Measurements from ENCODE around the gene GPR17.

The GPR17 gene

DNA sequence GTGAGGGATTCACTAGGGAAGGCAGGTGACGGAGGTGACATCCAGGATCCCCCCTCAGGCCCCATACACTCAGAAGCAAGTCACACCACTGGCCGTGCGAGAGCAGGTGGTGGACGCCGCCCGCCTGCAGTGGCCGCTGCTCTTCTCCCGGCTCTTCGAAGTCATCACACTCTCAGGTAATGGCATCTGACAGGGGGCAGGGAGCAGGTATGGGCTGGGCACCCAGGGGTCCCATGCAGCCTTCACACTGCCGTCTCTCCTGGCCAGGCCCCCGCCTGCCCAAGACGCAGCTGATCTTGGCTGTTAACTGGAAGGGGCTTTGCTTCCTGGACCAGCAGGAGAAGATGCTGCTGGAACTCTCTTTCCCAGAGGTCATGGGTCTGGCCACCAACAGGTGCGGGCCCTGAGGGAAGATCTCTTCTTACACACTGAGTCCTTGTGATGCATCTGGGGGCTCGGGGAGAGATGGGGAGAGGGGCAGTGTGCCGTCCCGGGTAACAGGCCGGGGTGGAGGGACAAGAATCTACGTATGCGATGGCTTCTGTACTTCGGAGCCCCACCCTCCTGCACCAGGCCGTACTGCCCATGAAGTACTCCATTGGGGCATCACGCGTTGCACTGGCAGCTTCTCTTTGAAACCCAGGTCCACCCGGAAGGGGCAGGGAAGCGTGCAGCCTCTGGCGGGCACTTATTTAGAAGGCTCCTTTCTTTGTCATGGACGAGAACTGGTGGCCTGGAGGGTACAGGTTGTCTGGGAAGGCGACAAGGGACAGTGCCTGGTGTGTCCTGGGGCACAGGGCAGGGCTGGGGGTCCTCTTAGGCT lies 18.8 kb upstream of the GPR17 start:
- Histone ChIP-seq H3K27ac (no peak overlapping the region), H3K36me3 (replicated peaks) (no peaks in the 10 kb centered on the region), H3K4me3 (ENCODE audit: low read depth, low read length) (no peak overlapping the region), H3K27me3 (replicated peaks) (no peaks in the 10 kb centered on the region)
- in situ Hi-C loops (cut with HindIII; ENCODE audit: low pct_ligation_motif_present, low sequenced_read_pairs) = no loop called here
- TF ChIP-seq, protein P1, sequence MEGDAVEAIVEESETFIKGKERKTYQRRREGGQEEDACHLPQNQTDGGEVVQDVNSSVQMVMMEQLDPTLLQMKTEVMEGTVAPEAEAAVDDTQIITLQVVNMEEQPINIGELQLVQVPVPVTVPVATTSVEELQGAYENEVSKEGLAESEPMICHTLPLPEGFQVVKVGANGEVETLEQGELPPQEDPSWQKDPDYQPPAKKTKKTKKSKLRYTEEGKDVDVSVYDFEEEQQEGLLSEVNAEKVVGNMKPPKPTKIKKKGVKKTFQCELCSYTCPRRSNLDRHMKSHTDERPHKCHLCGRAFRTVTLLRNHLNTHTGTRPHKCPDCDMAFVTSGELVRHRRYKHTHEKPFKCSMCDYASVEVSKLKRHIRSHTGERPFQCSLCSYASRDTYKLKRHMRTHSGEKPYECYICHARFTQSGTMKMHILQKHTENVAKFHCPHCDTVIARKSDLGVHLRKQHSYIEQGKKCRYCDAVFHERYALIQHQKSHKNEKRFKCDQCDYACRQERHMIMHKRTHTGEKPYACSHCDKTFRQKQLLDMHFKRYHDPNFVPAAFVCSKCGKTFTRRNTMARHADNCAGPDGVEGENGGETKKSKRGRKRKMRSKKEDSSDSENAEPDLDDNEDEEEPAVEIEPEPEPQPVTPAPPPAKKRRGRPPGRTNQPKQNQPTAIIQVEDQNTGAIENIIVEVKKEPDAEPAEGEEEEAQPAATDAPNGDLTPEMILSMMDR (IDR thresholded peaks at IDR 0.05; ENCODE audit: low read depth, low read length, missing control alignments) = no peak
- DNase-seq = no peak

DNA sequence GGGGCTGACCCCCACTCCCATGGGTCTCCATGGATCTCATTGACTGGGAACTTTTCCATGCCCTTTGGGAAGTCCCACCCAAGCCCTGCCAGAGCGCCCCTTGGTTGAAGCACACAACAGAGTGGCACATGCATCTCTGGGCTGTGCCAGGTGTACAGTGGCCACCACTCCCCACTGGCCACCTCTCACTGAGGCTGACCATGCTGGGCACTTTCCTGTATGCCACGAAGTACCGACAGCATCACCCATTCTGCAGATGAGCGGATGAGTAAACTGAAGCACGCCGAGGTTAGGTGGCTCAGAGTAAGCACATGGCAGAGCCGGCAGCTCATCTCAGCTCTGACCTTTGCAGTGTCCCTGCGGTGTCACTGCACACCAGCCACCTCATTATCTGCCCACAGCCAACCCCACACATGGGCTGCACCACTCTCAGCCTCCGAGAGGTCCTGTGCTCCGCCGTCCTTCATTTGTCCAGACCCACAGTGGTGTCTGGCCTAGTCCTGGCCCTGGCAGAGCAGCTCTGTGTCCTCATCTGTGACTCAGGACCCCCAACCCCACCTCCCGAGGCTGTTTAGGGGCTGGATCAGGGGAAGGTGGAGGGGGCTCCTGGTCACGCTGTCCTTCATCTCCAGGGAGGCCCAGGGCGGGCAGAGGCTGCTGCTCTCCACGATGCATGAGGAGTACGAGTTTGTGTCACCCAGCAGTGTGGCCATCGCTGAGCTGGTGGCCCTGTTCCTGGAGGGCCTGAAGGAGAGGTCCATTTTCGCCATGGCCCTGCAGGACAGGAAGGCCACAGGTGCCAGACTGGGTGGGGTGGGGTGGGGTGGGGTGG lies 18.0 kb upstream of the GPR17 start:
- DNase-seq = no peak
- no peak overlapping the region for H3K4me3 ChIP-seq (ENCODE audit: low read depth, low read length)
- TF ChIP-seq, protein P1 (IDR thresholded peaks at IDR 0.05; ENCODE audit: low read depth, low read length, missing control alignments) = no peak
- H3K27me3 ChIP-seq (replicated peaks) = no peaks in the 10 kb centered on the region
- no peak overlapping the region for H3K27ac ChIP-seq
- in situ Hi-C loops (cut with HindIII; ENCODE audit: low pct_ligation_motif_present, low sequenced_read_pairs) = no loop called here
- no peaks in the 10 kb centered on the region for H3K36me3 ChIP-seq (replicated peaks)

DNA sequence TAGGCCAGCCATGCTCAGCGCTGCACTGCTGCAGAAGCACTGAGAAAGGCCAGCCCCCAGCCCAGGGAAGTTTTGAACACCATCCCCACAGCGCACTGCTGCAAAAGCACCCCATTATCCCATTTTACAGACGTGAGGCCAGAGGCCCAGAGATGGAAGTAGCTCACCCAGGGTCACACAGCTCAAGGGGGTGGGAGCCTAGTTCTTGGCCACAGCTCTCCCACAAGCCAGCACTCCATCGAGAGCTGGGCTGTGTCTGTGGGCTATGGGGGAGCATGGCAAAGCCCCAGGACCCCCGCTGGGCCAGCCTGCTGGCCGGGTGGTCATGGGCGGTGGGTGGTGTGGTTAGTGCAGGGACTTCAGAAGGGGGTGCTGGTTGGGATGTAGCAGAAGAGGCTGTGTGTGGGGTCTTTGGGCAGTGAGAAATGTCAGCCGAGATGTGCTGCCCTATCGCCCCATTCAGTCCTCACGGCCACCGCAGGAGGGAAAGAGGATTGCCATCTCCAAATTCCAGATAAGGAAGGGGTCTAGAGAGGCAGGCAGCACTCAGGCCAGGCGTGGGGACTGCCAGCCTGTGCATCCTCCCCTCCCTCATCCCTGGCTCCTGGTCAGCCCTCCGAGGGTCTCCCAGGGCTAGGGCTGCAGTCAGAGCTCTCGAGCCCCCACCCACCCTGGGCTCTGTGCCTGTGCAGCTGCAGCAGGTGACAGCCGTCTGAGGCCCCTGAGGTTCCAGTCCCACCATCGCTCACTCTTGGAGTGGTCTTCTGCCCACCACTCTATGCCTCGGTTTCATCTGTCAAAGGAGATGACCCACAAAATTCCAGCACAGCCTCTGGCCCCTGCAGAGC lies 17.0 kb upstream of the GPR17 start:
- Histone ChIP-seq H3K27me3 (replicated peaks) (no peaks in the 10 kb centered on the region), H3K4me3 (ENCODE audit: low read depth, low read length) (no peak overlapping the region), H3K27ac (no peak overlapping the region), H3K36me3 (replicated peaks) (no peaks in the 10 kb centered on the region)
- TF ChIP-seq, protein P1 (IDR thresholded peaks at IDR 0.05; ENCODE audit: low read depth, low read length, missing control alignments) = no peak
- in situ Hi-C loops (cut with HindIII; ENCODE audit: low pct_ligation_motif_present, low sequenced_read_pairs) = no loop called here
- DNase-seq = no peak

DNA sequence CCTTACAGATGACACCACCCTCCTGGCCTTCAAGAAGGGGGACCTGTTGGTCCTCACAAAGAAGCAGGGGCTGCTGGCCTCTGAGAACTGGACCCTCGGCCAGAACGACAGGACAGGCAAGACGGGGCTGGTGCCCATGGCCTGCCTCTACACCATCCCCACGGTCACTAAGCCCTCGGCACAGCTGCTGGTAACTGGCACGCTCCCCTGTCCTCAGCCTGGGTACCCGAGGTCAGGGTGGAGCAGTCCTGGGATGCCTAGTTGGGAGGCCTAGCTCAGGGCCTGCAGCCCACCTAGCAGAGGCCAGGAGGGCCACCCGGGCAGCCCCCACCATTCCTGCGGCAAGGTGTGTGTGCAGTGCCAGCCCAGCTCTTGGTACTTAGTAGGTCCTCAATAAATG lies 16.3 kb upstream of the GPR17 start:
- H3K27ac ChIP-seq = no peak overlapping the region
- in situ Hi-C loops (cut with HindIII; ENCODE audit: low pct_ligation_motif_present, low sequenced_read_pairs) = no loop called here
- TF ChIP-seq, protein P1 (IDR thresholded peaks at IDR 0.05; ENCODE audit: low read depth, low read length, missing control alignments) = no peak
- no peaks in the 10 kb centered on the region for H3K27me3 ChIP-seq (replicated peaks)
- DNase-seq = no peak
- no peak overlapping the region for H3K4me3 ChIP-seq (ENCODE audit: low read depth, low read length)
- H3K36me3 ChIP-seq (replicated peaks) = no peaks in the 10 kb centered on the region

DNA sequence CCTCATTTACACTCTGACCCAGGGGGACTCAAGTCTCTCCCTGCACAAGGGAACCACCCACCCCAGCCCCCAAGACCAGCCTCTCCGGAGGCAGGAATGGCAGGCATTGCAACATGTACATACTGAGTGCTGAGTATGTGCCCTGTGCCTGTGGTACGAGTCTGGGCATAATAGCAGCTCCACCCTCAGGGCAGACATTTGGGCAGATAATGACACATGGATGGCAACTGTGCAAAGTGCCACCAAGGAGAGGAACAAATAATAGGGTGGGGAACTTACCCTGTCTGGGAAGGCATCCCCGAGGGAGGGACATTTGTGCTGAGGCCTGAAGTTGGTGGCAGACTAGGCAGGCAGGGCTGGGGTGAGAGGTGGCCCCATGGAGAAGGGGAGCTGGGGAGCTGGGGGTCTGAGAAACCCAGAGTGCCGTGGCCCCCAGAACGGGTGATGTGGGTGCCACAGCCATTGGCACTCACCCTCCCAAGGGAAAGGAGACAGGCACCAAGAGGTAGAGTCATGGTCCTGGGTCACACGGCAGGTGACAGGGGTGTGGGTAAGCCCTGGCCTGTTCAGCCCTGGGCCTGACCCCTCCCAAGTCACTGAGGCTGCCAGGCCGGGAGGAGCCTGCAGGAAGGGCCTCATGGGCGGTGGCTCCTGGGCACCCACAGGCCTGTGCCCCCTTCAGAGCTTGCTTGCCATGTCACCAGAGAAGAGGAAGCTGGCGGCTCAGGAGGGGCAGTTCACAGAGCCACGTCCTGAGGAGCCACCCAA lies 15.7 kb upstream of the GPR17 start:
- no peak overlapping the region for H3K27ac ChIP-seq
- no peak for DNase-seq
- in situ Hi-C loops (cut with HindIII; ENCODE audit: low pct_ligation_motif_present, low sequenced_read_pairs) = no loop called here
- no peaks in the 10 kb centered on the region for H3K27me3 ChIP-seq (replicated peaks)
- TF ChIP-seq, protein P1 (IDR thresholded peaks at IDR 0.05; ENCODE audit: low read depth, low read length, missing control alignments) = no peak
- no peak overlapping the region for H3K4me3 ChIP-seq (ENCODE audit: low read depth, low read length)
- no peaks in the 10 kb centered on the region for H3K36me3 ChIP-seq (replicated peaks)

Measured in brain microvascular endothelial cell (primary cell).